ENCODE results near the gene PSMD13.

The PSMD13 gene

GRCh38 chr11:296171-297050 is 59.6 kb downstream of the PSMD13 start:
- DNase-seq (ENCODE audit: insufficient read length) (no peak), FAIRE-seq (no peak)
- TF ChIP-seq POLR2AphosphoS5 (IDR thresholded peaks at IDR 0.05; ENCODE audit: low read depth, low read length): no peak
- no peak for TF ChIP-seq TAF1 (IDR thresholded peaks at IDR 0.05; ENCODE audit: borderline replicate concordance, low read depth, low read length)
- no peak for TF ChIP-seq POLR2A (IDR thresholded peaks at IDR 0.05; ENCODE audit: low read depth, low read length)

- DNase-seq (ENCODE audit: insufficient read length) (no peak), FAIRE-seq (no peak)
- no peak for TF ChIP-seq TAF1 (IDR thresholded peaks at IDR 0.05; ENCODE audit: borderline replicate concordance, low read depth, low read length)
- no peak for TF ChIP-seq POLR2AphosphoS5 (IDR thresholded peaks at IDR 0.05; ENCODE audit: low read depth, low read length)
- no peak for TF ChIP-seq POLR2A (IDR thresholded peaks at IDR 0.05; ENCODE audit: low read depth, low read length)
Observed at GRCh38 chr11:297051-297585, 60.3 kb downstream of the PSMD13 start.

GRCh38 chr11:297586-298405 is 61.0 kb downstream of the PSMD13 start:
- no peak for DNase-seq (ENCODE audit: insufficient read length)
- no peak for FAIRE-seq
- TF ChIP-seq POLR2A (IDR thresholded peaks at IDR 0.05; ENCODE audit: low read depth, low read length) (no peak), TAF1 (IDR thresholded peaks at IDR 0.05; ENCODE audit: borderline replicate concordance, low read depth, low read length) (no peak), POLR2AphosphoS5 (IDR thresholded peaks at IDR 0.05; ENCODE audit: low read depth, low read length) (no peak)

GRCh38 chr11:298406-299065 is 61.8 kb downstream of the PSMD13 start:
- DNase-seq (ENCODE audit: insufficient read length) (no peak), FAIRE-seq (no peak)
- TF ChIP-seq TAF1 (IDR thresholded peaks at IDR 0.05; ENCODE audit: borderline replicate concordance, low read depth, low read length) (no peak), POLR2AphosphoS5 (IDR thresholded peaks at IDR 0.05; ENCODE audit: low read depth, low read length) (no peak), POLR2A (IDR thresholded peaks at IDR 0.05; ENCODE audit: low read depth, low read length) (no peak)

GRCh38 chr11:299081-299891 is 62.5 kb downstream of the PSMD13 start, which contains the start of gene IFITM5:
Gene IFITM5, minus strand, starts transcription at chr11:299526. Its CDS starts 36 bp downstream, at chr11:299490.
- FAIRE-seq (no peak), DNase-seq (ENCODE audit: insufficient read length) (no peak)
- no peak for TF ChIP-seq TAF1 (IDR thresholded peaks at IDR 0.05; ENCODE audit: borderline replicate concordance, low read depth, low read length)

- no peak for DNase-seq (ENCODE audit: insufficient read length)
- TF ChIP-seq POLR2AphosphoS5 (IDR thresholded peaks at IDR 0.05; ENCODE audit: low read depth, low read length): no peak
- no peak for FAIRE-seq
Observed at GRCh38 chr11:299951-300735, 63.4 kb downstream of the PSMD13 start.

Data from GM12892 (cell line).